ENCODE measurements around the gene IGFLR1. TPM values are rescaled to one million over a fixed set of nuclear protein-coding genes. Genes with fewer than 3 reads are reported as not detected.

IGFLR1 gene
- total RNA-seq, 1 donor, result 0.43 TPM

DNA sequence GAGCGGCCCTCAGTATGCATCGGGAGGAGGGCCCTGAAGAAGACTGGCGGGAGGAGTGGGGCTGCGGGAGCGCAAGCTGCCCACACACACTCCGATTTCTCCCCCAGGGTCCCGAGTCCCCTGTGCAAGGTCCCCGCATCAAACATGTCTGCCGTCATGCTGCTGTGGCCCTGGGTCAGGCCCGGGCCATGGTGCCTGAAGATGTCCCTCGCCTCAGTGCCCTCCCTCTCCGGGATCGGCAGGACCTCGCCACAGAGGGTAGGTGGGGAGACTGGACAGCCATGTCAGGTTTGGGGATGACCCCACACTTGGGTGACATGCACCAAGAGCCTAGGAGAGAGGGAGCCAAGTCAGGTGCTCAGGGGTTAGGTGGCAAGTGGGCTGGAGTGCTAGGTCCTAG lies 19.8 kb downstream of the IGFLR1 start:
- no peak overlapping the region for H3K4me3 ChIP-seq (ENCODE audit: low read depth, low read length)
- TF ChIP-seq CTCF (IDR thresholded peaks at IDR 0.05; ENCODE audit: insufficient read depth, low read depth, low read length), result no peak
- no peak for DNase-seq (ENCODE audit: low read depth)

DNA sequence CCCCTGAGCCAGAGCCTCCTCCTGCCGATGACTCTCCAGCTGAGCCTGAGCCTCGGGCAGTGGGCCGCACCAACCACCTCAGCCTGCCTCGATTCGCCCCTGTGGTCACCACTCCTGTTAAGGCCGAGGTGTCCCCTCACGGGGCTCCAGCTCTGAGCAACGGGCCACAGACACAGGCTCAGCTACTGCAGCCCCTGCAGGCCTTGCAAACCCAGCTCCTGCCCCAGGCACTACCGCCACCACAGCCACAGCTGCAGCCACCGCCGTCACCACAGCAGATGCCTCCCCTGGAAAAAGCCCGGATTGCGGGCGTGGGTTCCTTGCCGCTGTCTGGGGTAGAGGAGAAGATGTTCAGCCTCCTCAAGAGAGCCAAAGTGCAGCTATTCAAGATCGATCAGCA lies 20.9 kb downstream of the IGFLR1 start:
- TF ChIP-seq CTCF (IDR thresholded peaks at IDR 0.05; ENCODE audit: insufficient read depth, low read depth, low read length), result no peak
- no peak for DNase-seq (ENCODE audit: low read depth)

DNA sequence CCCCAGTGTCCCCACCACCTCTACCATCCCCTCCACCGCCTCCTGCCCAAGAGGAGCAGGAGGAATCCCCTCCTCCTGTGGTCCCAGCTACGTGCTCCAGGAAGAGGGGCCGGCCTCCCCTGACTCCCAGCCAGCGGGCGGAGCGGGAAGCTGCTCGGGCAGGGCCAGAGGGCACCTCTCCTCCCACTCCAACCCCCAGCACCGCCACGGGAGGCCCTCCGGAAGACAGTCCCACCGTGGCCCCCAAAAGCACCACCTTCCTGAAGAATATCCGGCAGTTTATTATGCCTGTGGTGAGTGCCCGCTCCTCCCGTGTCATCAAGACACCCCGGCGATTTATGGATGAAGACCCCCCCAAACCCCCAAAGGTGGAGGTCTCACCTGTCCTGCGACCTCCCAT lies 21.6 kb downstream of the IGFLR1 start:
- DNase-seq (ENCODE audit: low read depth), result no peak
- no peak for TF ChIP-seq CTCF (IDR thresholded peaks at IDR 0.05; ENCODE audit: insufficient read depth, low read depth, low read length)
- H3K4me3 ChIP-seq (ENCODE audit: low read depth, low read length), result no peak overlapping the region

More for the DNA sequence above, 20.9 kb downstream of the IGFLR1 start:
- H3K4me3 ChIP-seq (ENCODE audit: low read depth, low read length), result no peak overlapping the region

DNA sequence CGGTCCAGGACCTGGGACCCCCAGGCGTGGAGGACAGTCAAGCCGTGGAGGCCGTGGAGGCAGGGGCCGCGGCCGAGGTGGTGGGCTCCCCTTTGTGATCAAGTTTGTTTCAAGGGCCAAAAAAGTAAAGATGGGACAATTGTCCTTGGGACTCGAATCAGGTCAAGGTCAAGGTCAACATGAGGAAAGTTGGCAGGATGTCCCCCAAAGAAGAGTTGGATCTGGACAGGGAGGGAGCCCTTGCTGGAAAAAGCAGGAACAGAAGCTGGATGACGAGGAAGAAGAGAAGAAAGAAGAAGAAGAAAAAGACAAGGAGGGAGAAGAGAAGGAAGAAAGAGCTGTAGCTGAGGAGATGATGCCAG lies 22.1 kb downstream of the IGFLR1 start:
- no peak for TF ChIP-seq CTCF (IDR thresholded peaks at IDR 0.05; ENCODE audit: insufficient read depth, low read depth, low read length)
- no peak overlapping the region for H3K4me3 ChIP-seq (ENCODE audit: low read depth, low read length)
- no peak for DNase-seq (ENCODE audit: low read depth)

- DNase-seq (ENCODE audit: low read depth), result no peak
- H3K4me3 ChIP-seq (ENCODE audit: low read depth, low read length), result peak overlapping the region; percentile 70
These were observed 22.7 kb downstream of the IGFLR1 start for GRCh38 chr19:35719402-35720162.

GRCh38 chr19:35718345-35719041 lies 23.8 kb downstream of the IGFLR1 start:
- TF ChIP-seq CTCF (IDR thresholded peaks at IDR 0.05; ENCODE audit: insufficient read depth, low read depth, low read length), result no peak
- peak; percentile 17 for DNase-seq (ENCODE audit: low read depth)

More at GRCh38 chr19:35719402-35720162, 22.7 kb downstream of the IGFLR1 start:
- no peak for TF ChIP-seq CTCF (IDR thresholded peaks at IDR 0.05; ENCODE audit: insufficient read depth, low read depth, low read length)

More at GRCh38 chr19:35718345-35719041, 23.8 kb downstream of the IGFLR1 start:
- peak overlapping the region; percentile 70 for H3K4me3 ChIP-seq (ENCODE audit: low read depth, low read length)
